PC-3 (cell line): ENCODE data around the gene CHST3. TPM values are rescaled to one million over a fixed set of nuclear protein-coding genes. Genes with fewer than 3 reads are reported as not detected.
"Not testable (repeated sequence)": the region's sequence is repeated elsewhere in the genome, so short reads cannot be mapped to it uniquely, and the experiment has no call there.

Experiments used
- ATAC-seq: fragments of 200-7000 bp; cut with Tn5 transposase; 2 replicates; pipeline ENCODE4 v1.9.1; 2020; ENCODE audit warnings: mild to moderate bottlenecking, moderate library complexity
- BruUV-seq: library from RNA; stranded (reverse); fragments of 400-500 nt; replicated peaks from 2 replicates; lab custom pipeline; 2021; lab: Mats Ljungman, UMichigan
- CTCF ChIA-PET: fragments of 300-600 bp; sonication (Branson Sonifier 250); formaldehyde crosslinking; loops from one replicate; lab custom pipeline; 2022; ENCODE audit warnings: antibody characterized with exemption; lab: Charles Lee
- POLR2A ChIA-PET: fragments of 300-600 bp; sonication (Branson Sonifier 250); formaldehyde crosslinking; loops from one replicate; lab custom pipeline; 2022; ENCODE audit warnings: antibody characterized with exemption; ENCODE audit not compliant: unreplicated experiment; lab: Charles Lee
- DNase-seq: peaks from one replicate; pipeline ENCODE4 v3.0.0-alpha.2; 2015
- H2AFZ ChIP-seq: fragments of 300-600 bp; sonication (generic); 2 replicates; pipeline ENCODE4 v1.6.0; 2016; ENCODE audit warnings: antibody characterized with exemption, low read length
- H3F3A ChIP-seq: fragments of 300-600 bp; sonication (generic); one replicate; pipeline ENCODE4 v1.6.0; 2017; ENCODE audit warnings: antibody characterized with exemption, low read length, control low read depth, mild to moderate bottlenecking; ENCODE audit not compliant: unreplicated experiment
- H3K27ac ChIP-seq: fragments of 300-600 bp; sonication (generic); 2 replicates; pipeline ENCODE4 v1.5.1; 2016; ENCODE audit warnings: mild to moderate bottlenecking, low read length
- H3K27me3 ChIP-seq: fragments of 300-600 bp; sonication (generic); 2 replicates; pipeline ENCODE4 v1.6.1; 2016; ENCODE audit warnings: low read length, mixed read lengths
- H3K36me3 ChIP-seq: fragments of 300-600 bp; sonication (generic); 2 replicates; pipeline ENCODE4 v1.6.1; 2016; ENCODE audit warnings: low read depth, mixed run types, low read length, mixed read lengths
- H3K4me1 ChIP-seq: fragments of 300-600 bp; sonication (generic); 2 replicates; pipeline ENCODE4 v1.5.1; 2016; ENCODE audit warnings: low read length; ENCODE audit not compliant: insufficient read depth
- H3K4me2 ChIP-seq: fragments of 300-600 bp; sonication (generic); 2 replicates; pipeline ENCODE4 v1.6.0; 2016; ENCODE audit warnings: low read length
- H3K4me3 ChIP-seq: fragments of 300-600 bp; sonication (generic); 2 replicates; pipeline ENCODE4 v1.5.1; 2016; ENCODE audit warnings: mild to moderate bottlenecking, low read length, mixed read lengths
- H3K79me2 ChIP-seq: fragments of 300-600 bp; sonication (generic); 2 replicates; pipeline ENCODE4 v1.6.1; 2017; ENCODE audit warnings: low read length, mixed read lengths
- H3K9ac ChIP-seq: fragments of 300-600 bp; sonication (generic); 2 replicates; pipeline ENCODE4 v1.6.0; 2016; ENCODE audit warnings: mild to moderate bottlenecking, low read length
- H3K9me2 ChIP-seq: fragments of 300-600 bp; sonication (generic); replicated peaks from 2 replicates; pipeline ENCODE4 v1.6.1; 2016; ENCODE audit warnings: mixed run types, low read length, mixed read lengths
- H3K9me3 ChIP-seq: fragments of 300-600 bp; sonication (generic); 2 replicates; pipeline ENCODE4 v1.6.1; 2016; ENCODE audit warnings: low read length, mixed read lengths
- H4K20me1 ChIP-seq: fragments of 300-600 bp; sonication (generic); 2 replicates; pipeline ENCODE4 v1.6.1; 2016; ENCODE audit warnings: low read length, mixed read lengths
- CTCF ChIP-seq: fragments of 300-600 bp; sonication (generic); conservative IDR thresholded peaks from 2 replicates; pipeline ENCODE4 v1.5.1; 2017; ENCODE audit warnings: antibody characterized with exemption, low read depth, mild to moderate bottlenecking, low read length
- EZH2 ChIP-seq: fragments of 300-600 bp; sonication (generic); IDR thresholded peaks from one replicate; pipeline ENCODE4 v1.6.1; 2017; ENCODE audit warnings: antibody characterized with exemption, mild to moderate bottlenecking, low read length; ENCODE audit not compliant: unreplicated experiment
- EZH2phosphoT487 ChIP-seq: fragments of 300-600 bp; sonication (generic); IDR thresholded peaks from 2 replicates; pipeline ENCODE4 v1.6.1; 2018; ENCODE audit warnings: mild to moderate bottlenecking, antibody characterized with exemption, low read length, borderline replicate concordance
- intact Hi-C: fragments of 100-400 bp; cut with micrococcal nuclease; formaldehyde crosslinking; loops from 2 replicates; pipeline ENCODE4 v1.9.0; 2023
- total RNA-seq: library from RNA; depleted of rRNA; stranded (reverse); fragments of >200 nt; gene quantifications from 2 replicates; pipeline ENCODE4 v1.2.3, GENCODE V29; 2014

The CHST3 gene
- total RNA-seq, 1 experiment from 2014 or later, result 12.7 TPM

- Histone ChIP-seq H3F3A (no peaks in the 10 kb centered on the region), H4K20me1 (no peaks in the 10 kb centered on the region; the same call in 1 of the 2 replicates), H3K36me3 (no peaks in the 10 kb centered on the region), H3K4me1 (no peaks in the 10 kb centered on the region), H2AFZ (no peak overlapping the region), H3K27ac (no peak overlapping the region), H3K9me3 (no peaks in the 10 kb centered on the region), H3K9ac (no peak overlapping the region), H3K4me2 (no peak overlapping the region), H3K4me3 (no peak overlapping the region), H3K79me2 (peaks cover 11% of the 10 kb centered on the region; the same call in 1 of the 2 replicates), H3K27me3 (no peaks in the 10 kb centered on the region), H3K9me2 (no peaks in the 10 kb centered on the region)
- no peak for DNase-seq
- intact Hi-C loops, result no loop called here
- ChIA-PET POLR2A (no interaction called here), CTCF (no interaction called here)
- ATAC-seq, result no peak
- TF ChIP-seq EZH2 (no peak), EZH2phosphoT487 (no peak), CTCF (no peak)
- BruUV-seq, result no TSS peak
These were observed 21.5 kb downstream of the CHST3 start for GRCh38 chr10:71985542-71986250.

GRCh38 chr10:71988895-71989294 lies 24.7 kb downstream of the CHST3 start:
- H4K20me1 ChIP-seq, CTCF ChIA-PET, H3K27me3 ChIP-seq, H3F3A ChIP-seq, H3K4me3 ChIP-seq, H3K27ac ChIP-seq, H2AFZ ChIP-seq, H3K4me2 ChIP-seq, intact Hi-C loops, H3K9me2 ChIP-seq, DNase-seq, BruUV-seq, H3K9ac ChIP-seq, POLR2A ChIA-PET, H3K4me1 ChIP-seq, H3K9me3 ChIP-seq, H3K36me3 ChIP-seq, ATAC-seq: not testable (repeated sequence)
- peaks cover 14% of the 10 kb centered on the region for H3K79me2 ChIP-seq

- Histone ChIP-seq H3K9ac (no peak overlapping the region), H3K9me3 (no peaks in the 10 kb centered on the region), H3K4me1 (no peaks in the 10 kb centered on the region), H3F3A (no peaks in the 10 kb centered on the region), H2AFZ (no peak overlapping the region), H3K4me3 (no peak overlapping the region), H3K36me3 (no peaks in the 10 kb centered on the region), H3K27me3 (no peaks in the 10 kb centered on the region), H4K20me1 (no peaks in the 10 kb centered on the region; the same call in 1 of the 2 replicates), H3K79me2 (peaks cover 22% of the 10 kb centered on the region), H3K9me2 (no peaks in the 10 kb centered on the region), H3K27ac (no peak overlapping the region), H3K4me2 (no peak overlapping the region)
- no peak for ATAC-seq
- BruUV-seq, result no TSS peak
- no peak for DNase-seq
- TF ChIP-seq CTCF, result no peak
- no peak for TF ChIP-seq EZH2
- TF ChIP-seq EZH2phosphoT487, result no peak
- POLR2A ChIA-PET, result no interaction called here
- CTCF ChIA-PET, result no interaction called here
- intact Hi-C loops, result no loop called here
These were observed 25.7 kb downstream of the CHST3 start for GRCh38 chr10:71989661-71990454.
